Neural cell (in vitro differentiated cells): ENCODE data around the gene CCDC77. TPM values are rescaled to one million over a fixed set of nuclear protein-coding genes. Genes with fewer than 3 reads are reported as not detected.

Experiments
- H2AFZ ChIP-seq: fragments of 200-600, 300-800 bp; sonication (generic), shearing (Covaris generic); 2 replicates; pipeline ENCODE4 v1.6.0; 2014; ENCODE audit warnings: low read depth, mild to moderate bottlenecking, antibody characterized with exemption, low read length, moderate library complexity
- H3F3A ChIP-seq: fragments of 200-600 bp; shearing (Covaris generic); 2 replicates; pipeline ENCODE4 v1.6.1; 2016; ENCODE audit warnings: mild to moderate bottlenecking, moderate library complexity, mixed read lengths, antibody characterized with exemption, low read length; ENCODE audit not compliant: insufficient read depth, poor library complexity, severe bottlenecking
- H3K27ac ChIP-seq: fragments of 200-600, 300-800 bp; sonication (generic), shearing (Covaris generic); 2 replicates; pipeline ENCODE4 v1.5.1; 2014; ENCODE audit warnings: mild to moderate bottlenecking, low read length, moderate library complexity
- H3K27me3 ChIP-seq: fragments of 300-800, 200-600 bp; sonication (generic), shearing (Covaris generic); 2 replicates; pipeline ENCODE4 v1.6.0; 2014; ENCODE audit warnings: mild to moderate bottlenecking, low read depth, low read length, moderate library complexity; ENCODE audit not compliant: insufficient read depth
- H3K36me3 ChIP-seq: fragments of 300-800, 200-600 bp; sonication (generic), shearing (Covaris generic); 2 replicates; pipeline ENCODE4 v1.5.1; 2014; ENCODE audit warnings: mild to moderate bottlenecking, antibody characterized with exemption, low read length, moderate library complexity; ENCODE audit not compliant: insufficient read depth
- H3K4me2 ChIP-seq: fragments of 300-800, 200-600 bp; sonication (generic), shearing (Covaris generic); 2 replicates; pipeline ENCODE4 v1.6.0; 2014; ENCODE audit warnings: mild to moderate bottlenecking, low read length
- H3K4me3 ChIP-seq: fragments of 300-800, 200-600 bp; sonication (generic), shearing (Covaris generic); 2 replicates; pipeline ENCODE4 v1.5.1; 2014; ENCODE audit warnings: mild to moderate bottlenecking, low read length, moderate library complexity
- H3K79me2 ChIP-seq: fragments of 200-600 bp; shearing (Covaris generic); replicated peaks from 2 replicates; pipeline ENCODE4 v1.6.0; 2014; ENCODE audit warnings: mild to moderate bottlenecking, low read length, moderate library complexity; ENCODE audit not compliant: insufficient read depth
- H3K9ac ChIP-seq: fragments of 300-800, 200-600 bp; sonication (generic), shearing (Covaris generic); 2 replicates; pipeline ENCODE4 v1.6.1; 2016; ENCODE audit warnings: mild to moderate bottlenecking, low read length, mixed read lengths
- H3K9me2 ChIP-seq: fragments of 200-600 bp; shearing (Covaris generic); 2 replicates; pipeline ENCODE4 v1.6.1; 2016; ENCODE audit warnings: mild to moderate bottlenecking, low read length, mixed read lengths; ENCODE audit not compliant: insufficient read depth
- H3K9me3 ChIP-seq: fragments of 200-600, 300-800 bp; sonication (generic), shearing (Covaris generic); 2 replicates; pipeline ENCODE4 v1.6.1; 2016; ENCODE audit warnings: mild to moderate bottlenecking, mixed run types, low read length, moderate library complexity, mixed read lengths
- H4K20me1 ChIP-seq: fragments of 200-600 bp; shearing (Covaris generic); 2 replicates; pipeline ENCODE4 v1.6.1; 2016; ENCODE audit warnings: mild to moderate bottlenecking, mixed run types; ENCODE audit not compliant: insufficient read depth
- EP300 ChIP-seq: fragments of 450-650 bp; conservative IDR thresholded peaks from 2 replicates; pipeline ENCODE4 v1.6.1; 2014; ENCODE audit warnings: antibody characterized with exemption, mild to moderate bottlenecking, moderate library complexity; ENCODE audit not compliant: poor library complexity, severe bottlenecking
- EZH2 ChIP-seq: fragments of 200-600, 300-800 bp; shearing (Covaris generic), sonication (generic); IDR thresholded peaks from 2 replicates; pipeline ENCODE4 v1.6.1; 2014; ENCODE audit warnings: antibody characterized with exemption, low read length, borderline replicate concordance, mild to moderate bottlenecking; ENCODE audit not compliant: insufficient read depth, poor library complexity, severe bottlenecking
- MXI1 ChIP-seq: fragments of 450-650 bp; conservative IDR thresholded peaks from 2 replicates; pipeline ENCODE4 v1.6.1; 2014; ENCODE audit warnings: antibody characterized with exemption, mild to moderate bottlenecking; ENCODE audit not compliant: poor library complexity, severe bottlenecking
- POLR2AphosphoS5 ChIP-seq: IDR thresholded peaks from 2 replicates; pipeline ENCODE4 v1.6.1; 2012
- RAD21 ChIP-seq: fragments of 450-650 bp; conservative IDR thresholded peaks from 2 replicates; pipeline ENCODE4 v1.6.1; 2014; ENCODE audit warnings: antibody characterized with exemption, mild to moderate bottlenecking, moderate library complexity
- SMC3 ChIP-seq: fragments of 450-650 bp; conservative IDR thresholded peaks from 2 replicates; pipeline ENCODE4 v1.6.1; 2014; ENCODE audit warnings: antibody characterized with exemption, mild to moderate bottlenecking, moderate library complexity; ENCODE audit not compliant: poor library complexity
- TAF1 ChIP-seq: IDR thresholded peaks from 2 replicates; pipeline ENCODE4 v1.6.1; 2012; ENCODE audit warnings: low read depth
- polyA plus RNA-seq: library from polyadenylated mRNA; depleted of rRNA; stranded (reverse); fragments of >200 nt; gene quantifications from 2 replicates; pipeline ENCODE4 v1.2.3, GENCODE V29; 2014
- TF ChIP-seq, protein P1 (sequence below): fragments of 450-650 bp; IDR thresholded peaks from 2 replicates; pipeline ENCODE4 v1.5.1; 2014; ENCODE audit warnings: antibody characterized with exemption, mild to moderate bottlenecking, moderate library complexity; ENCODE audit not compliant: poor library complexity, severe bottlenecking
- TF ChIP-seq, protein P2 (sequence below): IDR thresholded peaks from 2 replicates; pipeline ENCODE4 v1.6.1; 2012; ENCODE audit warnings: borderline replicate concordance

CCDC77 gene
- polyA plus RNA-seq, 1 donor from 2014 or later, result 42.9 TPM

DNA sequence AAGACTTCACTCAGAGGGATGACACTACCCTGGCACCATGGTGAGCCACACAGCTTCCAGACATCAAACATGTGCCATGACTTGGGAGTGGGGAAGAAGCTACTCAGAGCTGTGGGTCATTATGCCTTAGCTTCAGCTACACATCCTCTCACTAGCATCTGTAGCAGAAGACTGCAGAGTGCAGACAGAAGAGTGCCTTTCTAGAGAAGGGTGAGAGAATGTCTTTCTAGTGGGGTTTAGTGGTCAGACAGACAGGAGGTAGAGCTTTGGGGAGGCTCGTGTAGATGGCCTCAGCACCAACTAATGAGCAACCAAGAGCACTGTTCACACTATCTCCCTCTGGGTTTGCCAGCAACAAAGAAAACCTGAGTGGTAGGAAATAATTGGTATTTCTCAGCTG lies 53.4 kb downstream of the CCDC77 start:
- Histone ChIP-seq H3K4me3 (no peak overlapping the region), H3K4me2 (no peak overlapping the region), H3K79me2 (no peaks in the 10 kb centered on the region), H3F3A (no peaks in the 10 kb centered on the region), H3K27ac (no peak overlapping the region), H4K20me1 (no peaks in the 10 kb centered on the region), H3K9me2 (no peaks in the 10 kb centered on the region), H2AFZ (no peak overlapping the region), H3K9me3 (no peaks in the 10 kb centered on the region), H3K9ac (no peak overlapping the region), H3K27me3 (peaks cover 3% of the 10 kb centered on the region), H3K36me3 (no peaks in the 10 kb centered on the region)
- TF ChIP-seq TAF1 (no peak), SMC3 (no peak), EZH2 (no peak), MXI1 (no peak), RAD21 (no peak)
- TF ChIP-seq, protein P1, sequence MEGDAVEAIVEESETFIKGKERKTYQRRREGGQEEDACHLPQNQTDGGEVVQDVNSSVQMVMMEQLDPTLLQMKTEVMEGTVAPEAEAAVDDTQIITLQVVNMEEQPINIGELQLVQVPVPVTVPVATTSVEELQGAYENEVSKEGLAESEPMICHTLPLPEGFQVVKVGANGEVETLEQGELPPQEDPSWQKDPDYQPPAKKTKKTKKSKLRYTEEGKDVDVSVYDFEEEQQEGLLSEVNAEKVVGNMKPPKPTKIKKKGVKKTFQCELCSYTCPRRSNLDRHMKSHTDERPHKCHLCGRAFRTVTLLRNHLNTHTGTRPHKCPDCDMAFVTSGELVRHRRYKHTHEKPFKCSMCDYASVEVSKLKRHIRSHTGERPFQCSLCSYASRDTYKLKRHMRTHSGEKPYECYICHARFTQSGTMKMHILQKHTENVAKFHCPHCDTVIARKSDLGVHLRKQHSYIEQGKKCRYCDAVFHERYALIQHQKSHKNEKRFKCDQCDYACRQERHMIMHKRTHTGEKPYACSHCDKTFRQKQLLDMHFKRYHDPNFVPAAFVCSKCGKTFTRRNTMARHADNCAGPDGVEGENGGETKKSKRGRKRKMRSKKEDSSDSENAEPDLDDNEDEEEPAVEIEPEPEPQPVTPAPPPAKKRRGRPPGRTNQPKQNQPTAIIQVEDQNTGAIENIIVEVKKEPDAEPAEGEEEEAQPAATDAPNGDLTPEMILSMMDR, result no peak

DNA sequence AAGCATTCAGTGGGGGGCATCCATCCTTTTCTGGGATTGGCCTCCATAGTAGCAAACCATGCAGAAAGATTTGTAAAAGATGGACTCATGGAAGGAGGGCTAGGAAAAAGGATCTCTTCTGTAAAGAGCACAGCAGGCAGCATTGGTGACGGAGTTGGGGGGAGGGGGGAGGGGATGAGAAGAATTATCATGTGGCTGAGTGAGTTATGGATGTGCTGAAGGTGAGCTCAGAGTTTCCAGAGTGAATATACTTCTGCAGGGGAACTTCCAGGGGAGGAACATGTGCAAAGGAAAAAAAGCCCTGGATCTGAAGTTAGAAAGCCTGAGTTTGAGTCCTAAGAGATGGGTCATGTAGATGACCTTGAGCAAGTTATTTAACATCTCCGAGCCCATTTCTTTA lies 54.4 kb downstream of the CCDC77 start:
- Histone ChIP-seq H3K4me3 (no peak overlapping the region), H3K9me3 (no peaks in the 10 kb centered on the region)
- TF ChIP-seq POLR2AphosphoS5, result no peak
- TF ChIP-seq, protein P1, result no peak

DNA sequence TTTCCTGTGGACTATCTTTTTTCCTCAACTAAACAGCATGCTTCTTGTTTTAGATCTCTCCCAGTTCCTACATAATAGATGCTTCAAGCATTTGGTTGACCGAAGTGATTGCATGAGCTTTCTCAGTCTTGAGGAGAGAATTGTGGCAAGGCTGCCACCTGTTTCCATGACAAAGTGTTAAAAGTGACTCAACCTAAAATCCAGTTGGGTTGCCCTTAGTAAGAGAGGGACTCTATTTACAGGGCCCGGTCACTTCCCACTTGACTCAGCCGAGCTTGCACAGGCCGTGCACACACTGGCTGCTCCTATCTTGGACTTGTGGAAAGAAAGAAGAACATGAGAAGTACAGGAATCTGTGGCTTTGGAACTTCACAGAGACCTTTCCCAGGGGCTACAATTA lies 56.2 kb downstream of the CCDC77 start:
- Histone ChIP-seq H3K4me2 (no peak overlapping the region), H3K79me2 (no peaks in the 10 kb centered on the region), H3K9me2 (no peaks in the 10 kb centered on the region), H3K9ac (no peak overlapping the region), H4K20me1 (no peaks in the 10 kb centered on the region), H3F3A (no peaks in the 10 kb centered on the region), H3K27ac (no peak overlapping the region), H2AFZ (no peak overlapping the region), H3K9me3 (no peaks in the 10 kb centered on the region), H3K27me3 (peaks cover 25% of the 10 kb centered on the region), H3K36me3 (no peaks in the 10 kb centered on the region), H3K4me3 (no peak overlapping the region)
- TF ChIP-seq TAF1 (no peak), RAD21 (no peak), SMC3 (no peak), EP300 (no peak), MXI1 (no peak), EZH2 (no peak), POLR2AphosphoS5 (no peak)
- TF ChIP-seq, protein P2, sequence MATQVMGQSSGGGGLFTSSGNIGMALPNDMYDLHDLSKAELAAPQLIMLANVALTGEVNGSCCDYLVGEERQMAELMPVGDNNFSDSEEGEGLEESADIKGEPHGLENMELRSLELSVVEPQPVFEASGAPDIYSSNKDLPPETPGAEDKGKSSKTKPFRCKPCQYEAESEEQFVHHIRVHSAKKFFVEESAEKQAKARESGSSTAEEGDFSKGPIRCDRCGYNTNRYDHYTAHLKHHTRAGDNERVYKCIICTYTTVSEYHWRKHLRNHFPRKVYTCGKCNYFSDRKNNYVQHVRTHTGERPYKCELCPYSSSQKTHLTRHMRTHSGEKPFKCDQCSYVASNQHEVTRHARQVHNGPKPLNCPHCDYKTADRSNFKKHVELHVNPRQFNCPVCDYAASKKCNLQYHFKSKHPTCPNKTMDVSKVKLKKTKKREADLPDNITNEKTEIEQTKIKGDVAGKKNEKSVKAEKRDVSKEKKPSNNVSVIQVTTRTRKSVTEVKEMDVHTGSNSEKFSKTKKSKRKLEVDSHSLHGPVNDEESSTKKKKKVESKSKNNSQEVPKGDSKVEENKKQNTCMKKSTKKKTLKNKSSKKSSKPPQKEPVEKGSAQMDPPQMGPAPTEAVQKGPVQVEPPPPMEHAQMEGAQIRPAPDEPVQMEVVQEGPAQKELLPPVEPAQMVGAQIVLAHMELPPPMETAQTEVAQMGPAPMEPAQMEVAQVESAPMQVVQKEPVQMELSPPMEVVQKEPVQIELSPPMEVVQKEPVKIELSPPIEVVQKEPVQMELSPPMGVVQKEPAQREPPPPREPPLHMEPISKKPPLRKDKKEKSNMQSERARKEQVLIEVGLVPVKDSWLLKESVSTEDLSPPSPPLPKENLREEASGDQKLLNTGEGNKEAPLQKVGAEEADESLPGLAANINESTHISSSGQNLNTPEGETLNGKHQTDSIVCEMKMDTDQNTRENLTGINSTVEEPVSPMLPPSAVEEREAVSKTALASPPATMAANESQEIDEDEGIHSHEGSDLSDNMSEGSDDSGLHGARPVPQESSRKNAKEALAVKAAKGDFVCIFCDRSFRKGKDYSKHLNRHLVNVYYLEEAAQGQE, result no peak
- TF ChIP-seq, protein P1, result no peak

More for the DNA sequence above, 54.4 kb downstream of the CCDC77 start:
- Histone ChIP-seq H3K9me2 (no peaks in the 10 kb centered on the region), H3K36me3 (no peaks in the 10 kb centered on the region), H3K9ac (no peak overlapping the region), H3K27me3 (peaks cover 8% of the 10 kb centered on the region), H3K79me2 (no peaks in the 10 kb centered on the region), H4K20me1 (no peaks in the 10 kb centered on the region), H3K4me2 (no peak overlapping the region), H3K27ac (no peak overlapping the region), H2AFZ (no peak overlapping the region), H3F3A (no peaks in the 10 kb centered on the region)
